ENCODE results near the gene SMARCAL1. TPM values are rescaled to one million over a fixed set of nuclear protein-coding genes. Genes with fewer than 3 reads are reported as not detected.

Gene SMARCAL1
- total and polyA plus RNA-seq, 2 donors (not counting 1 experiment from before 2014, with no cell fraction given): 20.2 to 46.7 TPM

DNA sequence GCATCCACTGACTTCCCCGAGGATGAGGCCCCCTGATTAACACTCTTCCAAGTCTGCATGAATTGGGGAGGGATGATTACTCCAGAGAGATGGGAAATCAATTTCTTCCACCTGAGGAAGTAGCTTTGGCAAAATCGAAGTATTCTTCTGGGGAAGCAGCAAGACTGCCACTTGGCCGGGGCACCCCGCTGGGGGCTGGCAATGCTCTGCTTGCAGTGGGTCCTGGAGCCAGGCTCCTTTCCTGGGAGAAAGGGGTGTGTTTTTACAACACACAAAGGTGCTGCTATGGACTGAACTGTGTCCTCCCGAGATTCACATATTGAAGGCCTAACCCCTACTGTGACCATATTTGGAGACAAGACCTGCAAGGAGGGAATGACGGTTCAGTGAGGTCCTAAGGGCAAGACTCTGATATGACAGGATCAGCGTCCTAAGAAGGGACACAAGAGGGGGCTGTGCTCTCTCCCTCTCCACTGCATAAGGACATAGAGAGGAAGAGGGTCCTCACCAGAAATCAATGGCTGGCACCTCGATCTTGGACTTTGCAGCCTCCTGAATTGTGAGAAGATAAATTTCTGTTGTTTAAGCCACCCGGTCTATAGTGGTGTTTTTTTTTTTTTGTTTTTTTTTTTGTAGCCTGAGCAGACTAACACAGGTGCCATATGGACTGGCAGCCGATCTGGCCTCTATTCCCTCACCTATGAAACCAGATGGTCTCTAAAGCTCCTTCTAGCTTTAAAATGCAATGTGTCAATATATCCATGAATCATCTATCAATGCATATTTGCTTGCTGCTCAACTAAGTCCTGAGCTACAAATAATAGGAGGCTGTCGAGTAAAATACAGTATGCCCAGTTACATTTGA lies 3.6 kb upstream of the SMARCAL1 start:
- POLR2A ChIA-PET: no interaction called here
- Histone ChIP-seq H3K4me1 (ENCODE audit: control insufficient read depth in 2 of 2, insufficient read depth in 2 of 2, low read length in 2 of 2) (peaks cover 9 to 12% of the 10 kb centered on the region in 2 donors), H2AFZ (ENCODE audit: insufficient read depth, low read depth, low read length, poor library complexity, severe bottlenecking) (no peak overlapping the region), H3K4me2 (replicated peaks; ENCODE audit: low read depth, low read length, poor library complexity, severe bottlenecking) (no peak overlapping the region), H3K9ac (ENCODE audit: low read length) (no peak overlapping the region), H3K79me2 (ENCODE audit: control insufficient read depth, insufficient read depth, low read length) (peaks cover 8% of the 10 kb centered on the region), H3K9me3 (ENCODE audit: control extremely low read depth in 1 of 3, control insufficient read depth in 2 of 3, insufficient read depth in 1 of 3, low read length in 2 of 3) (no peaks in the 10 kb centered on the region), H3K27ac (ENCODE audit: low read length in 2 of 2) (no peak overlapping the region), H3K36me3 (replicated peaks in 1 of 2; ENCODE audit: control extremely low read depth in 1 of 2, control insufficient read depth in 1 of 2, extremely low read depth in 1 of 2, insufficient read depth in 2 of 2, low read length in 1 of 2) (no peaks in the 10 kb centered on the region), H3K4me3 (ENCODE audit: control extremely low read depth in 1 of 5, extremely low read depth in 1 of 5, insufficient read depth in 1 of 5, low read depth in 2 of 5, low read length in 4 of 5) (no peak overlapping the region), H3K27me3 (replicated peaks in 1 of 4; ENCODE audit: control extremely low read depth in 1 of 4, control insufficient read depth in 3 of 4, insufficient read depth in 4 of 4, low read length in 3 of 4) (peaks cover 0 to 7% (median 2%) of the 10 kb centered on the region in 4 experiments), H4K20me1 (ENCODE audit: control insufficient read depth, insufficient read depth, low read length, poor library complexity, severe bottlenecking) (no peaks in the 10 kb centered on the region)
- 88% methylated on average over 5 of the region's 11 CpGs for WGBS (ENCODE audit: insufficient coverage)
- CTCF ChIA-PET: interaction anchor here (1.2 kb wide), 1 partner anchor 8 kb away, joined by 7 read pairs; no protein-coding TSS in a partner anchor
- DNase-seq (no peak), ATAC-seq (ENCODE audit: low read depth) (no peak)
- H3K9me3 Mint-ChIP-seq (ENCODE audit: insufficient read depth): no peaks in the 10 kb centered on the region
- no peak overlapping the region for H3K4me3 Mint-ChIP-seq
- peaks cover 21% of the 10 kb centered on the region for H3K27me3 Mint-ChIP-seq
- H3K27ac Mint-ChIP-seq: no peak overlapping the region
- no peak for TF ChIP-seq EZH2 (IDR thresholded peaks at IDR 0.05; ENCODE audit: borderline replicate concordance, insufficient read depth, low read depth, low read length, poor library complexity, severe bottlenecking)
- TF ChIP-seq, protein P1, sequence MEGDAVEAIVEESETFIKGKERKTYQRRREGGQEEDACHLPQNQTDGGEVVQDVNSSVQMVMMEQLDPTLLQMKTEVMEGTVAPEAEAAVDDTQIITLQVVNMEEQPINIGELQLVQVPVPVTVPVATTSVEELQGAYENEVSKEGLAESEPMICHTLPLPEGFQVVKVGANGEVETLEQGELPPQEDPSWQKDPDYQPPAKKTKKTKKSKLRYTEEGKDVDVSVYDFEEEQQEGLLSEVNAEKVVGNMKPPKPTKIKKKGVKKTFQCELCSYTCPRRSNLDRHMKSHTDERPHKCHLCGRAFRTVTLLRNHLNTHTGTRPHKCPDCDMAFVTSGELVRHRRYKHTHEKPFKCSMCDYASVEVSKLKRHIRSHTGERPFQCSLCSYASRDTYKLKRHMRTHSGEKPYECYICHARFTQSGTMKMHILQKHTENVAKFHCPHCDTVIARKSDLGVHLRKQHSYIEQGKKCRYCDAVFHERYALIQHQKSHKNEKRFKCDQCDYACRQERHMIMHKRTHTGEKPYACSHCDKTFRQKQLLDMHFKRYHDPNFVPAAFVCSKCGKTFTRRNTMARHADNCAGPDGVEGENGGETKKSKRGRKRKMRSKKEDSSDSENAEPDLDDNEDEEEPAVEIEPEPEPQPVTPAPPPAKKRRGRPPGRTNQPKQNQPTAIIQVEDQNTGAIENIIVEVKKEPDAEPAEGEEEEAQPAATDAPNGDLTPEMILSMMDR (IDR thresholded peaks at IDR 0.05): no peak
- H3K4me1 Mint-ChIP-seq: peaks cover 20% of the 10 kb centered on the region
- intact Hi-C loops (cut with micrococcal nuclease): no loop called here

DNA sequence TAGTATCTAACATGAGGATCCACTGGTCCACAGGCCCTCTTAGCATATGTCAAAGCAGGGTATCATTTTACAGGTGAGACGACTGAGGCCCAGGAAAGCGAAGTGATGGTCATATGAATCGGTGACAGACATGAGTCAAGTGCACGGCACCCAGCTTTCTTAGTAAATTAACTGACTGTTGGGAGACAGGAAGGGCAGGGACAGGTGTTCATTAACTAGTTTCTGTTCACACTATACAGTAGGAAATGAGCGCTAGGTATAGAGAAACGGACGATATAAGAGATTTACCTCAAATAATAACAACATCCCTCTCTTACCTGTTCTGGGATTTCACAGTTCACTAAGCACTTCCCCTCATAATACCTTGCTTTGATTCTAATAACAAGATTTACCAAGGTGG lies 1.7 kb upstream of the SMARCAL1 start:
- Histone ChIP-seq H2AFZ (ENCODE audit: insufficient read depth, low read depth, low read length, poor library complexity, severe bottlenecking) (no peak overlapping the region), H3K4me3 (ENCODE audit: control extremely low read depth in 1 of 5, extremely low read depth in 1 of 5, insufficient read depth in 1 of 5, low read depth in 2 of 5, low read length in 4 of 5) (no peak overlapping the region), H3K36me3 (replicated peaks in 1 of 2; ENCODE audit: control extremely low read depth in 1 of 2, control insufficient read depth in 1 of 2, extremely low read depth in 1 of 2, insufficient read depth in 2 of 2, low read length in 1 of 2) (no peaks in the 10 kb centered on the region), H3K79me2 (ENCODE audit: control insufficient read depth, insufficient read depth, low read length) (peaks cover 14% of the 10 kb centered on the region), H4K20me1 (ENCODE audit: control insufficient read depth, insufficient read depth, low read length, poor library complexity, severe bottlenecking) (no peaks in the 10 kb centered on the region), H3K4me2 (replicated peaks; ENCODE audit: low read depth, low read length, poor library complexity, severe bottlenecking) (no peak overlapping the region), H3K27me3 (replicated peaks in 1 of 4; ENCODE audit: control extremely low read depth in 1 of 4, control insufficient read depth in 3 of 4, insufficient read depth in 4 of 4, low read length in 3 of 4) (peaks cover 0 to 4% (median under 1%) of the 10 kb centered on the region in 4 experiments), H3K9me3 (ENCODE audit: control extremely low read depth in 1 of 3, control insufficient read depth in 2 of 3, insufficient read depth in 1 of 3, low read length in 2 of 3) (no peaks in the 10 kb centered on the region), H3K9ac (ENCODE audit: low read length) (no peak overlapping the region), H3K27ac (ENCODE audit: low read length in 2 of 2) (no peak overlapping the region), H3K4me1 (ENCODE audit: control insufficient read depth in 2 of 2, insufficient read depth in 2 of 2, low read length in 2 of 2) (peaks cover 9 to 12% of the 10 kb centered on the region in 2 donors)
- ChIA-PET CTCF (no interaction called here), POLR2A (interaction anchor here (2.5 kb wide), 1 partner anchor 88 kb away, joined by 13 read pairs; the partner anchor contains the start of gene RPL37A)
- H3K4me1 Mint-ChIP-seq: peaks cover 22% of the 10 kb centered on the region
- ATAC-seq (ENCODE audit: low read depth) (no peak), DNase-seq (no peak)
- H3K27me3 Mint-ChIP-seq: peaks cover 18% of the 10 kb centered on the region
- intact Hi-C loops (cut with micrococcal nuclease): loop anchor here (5.0 kb wide), 3 partner anchors 353 to 1098 kb away; partner anchors contain the start of genes ATIC and MREG
- H3K4me3 Mint-ChIP-seq: no peak overlapping the region
- 91% methylated on average over 3 of the region's 7 CpGs for WGBS (ENCODE audit: insufficient coverage)
- H3K9me3 Mint-ChIP-seq (ENCODE audit: insufficient read depth): no peaks in the 10 kb centered on the region
- TF ChIP-seq, protein P1 (IDR thresholded peaks at IDR 0.05): no peak
- TF ChIP-seq EZH2 (IDR thresholded peaks at IDR 0.05; ENCODE audit: borderline replicate concordance, insufficient read depth, low read depth, low read length, poor library complexity, severe bottlenecking): no peak
- no peak overlapping the region for H3K27ac Mint-ChIP-seq

All from B cell (primary cell).